PC-9 (cell line): ENCODE measurements around the gene UNG. TPM values are rescaled to one million over a fixed set of nuclear protein-coding genes. Genes with fewer than 3 reads are reported as not detected.

Experiments
- BruUV-seq: library from RNA; stranded (reverse); fragments of 400-500 nt; replicated peaks from 2 replicates; lab custom pipeline; 2021; lab: Mats Ljungman, UMichigan
- CTCF ChIA-PET: fragments of 300-600 bp; sonication (Branson Sonifier 250); formaldehyde crosslinking; loops from one replicate; lab custom pipeline; 2022; ENCODE audit warnings: antibody characterized with exemption; lab: Charles Lee
- POLR2A ChIA-PET: fragments of 300-600 bp; sonication (Branson Sonifier 250); formaldehyde crosslinking; loops from one replicate; lab custom pipeline; 2022; ENCODE audit warnings: antibody characterized with exemption; ENCODE audit not compliant: unreplicated experiment; lab: Charles Lee
- DNase-seq, 2 experiments: peaks; one replicate each; pipeline versions ENCODE4 v3.0.0 to v3.0.0-alpha.2; 2015 to 2022; ENCODE audit warnings: mixed read lengths in 1 of 2
- H2AFZ ChIP-seq: fragments of 200-600 bp; sonication (generic); 2 replicates; pipeline ENCODE4 v1.8.1; 2017; ENCODE audit warnings: antibody characterized with exemption
- H3F3A ChIP-seq: fragments of 200-600 bp; sonication (generic); 2 replicates; pipeline ENCODE4 v1.8.1; 2017; ENCODE audit warnings: antibody characterized with exemption, mild to moderate bottlenecking, low read depth; ENCODE audit not compliant: insufficient read depth
- H3K27ac ChIP-seq: fragments of 200-600 bp; sonication (generic); 2 replicates; pipeline ENCODE4 v1.6.1; 2016; ENCODE audit warnings: mixed run types
- H3K27me3 ChIP-seq: fragments of 200-600 bp; sonication (generic); 2 replicates; pipeline ENCODE4 v1.6.1; 2016; ENCODE audit warnings: low read depth, mixed run types; ENCODE audit not compliant: insufficient read depth
- H3K36me3 ChIP-seq: fragments of 200-600 bp; sonication (generic); 2 replicates; pipeline ENCODE4 v1.6.1; 2016; ENCODE audit warnings: low read depth, mixed run types
- H3K4me1 ChIP-seq: fragments of 200-600 bp; sonication (generic); replicated peaks from 2 replicates; pipeline ENCODE4 v1.6.1; 2016; ENCODE audit warnings: mixed run types; ENCODE audit not compliant: insufficient read depth
- H3K4me2 ChIP-seq: fragments of 200-600 bp; sonication (generic); 2 replicates; pipeline ENCODE4 v1.6.1; 2017; ENCODE audit warnings: mixed run types
- H3K4me3 ChIP-seq: fragments of 200-600 bp; sonication (generic); 2 replicates; pipeline ENCODE4 v1.6.1; 2016; ENCODE audit warnings: mixed run types
- H3K79me2 ChIP-seq: fragments of 200-600 bp; sonication (generic); 2 replicates; pipeline ENCODE4 v1.6.1; 2017; ENCODE audit warnings: low read depth, mixed run types
- H3K9me2 ChIP-seq: fragments of 200-600 bp; sonication (generic); 2 replicates; pipeline ENCODE4 v1.8.1; 2017; ENCODE audit warnings: mild to moderate bottlenecking; ENCODE audit not compliant: insufficient read depth
- H3K9me3 ChIP-seq: fragments of 200-600 bp; sonication (generic); 2 replicates; pipeline ENCODE4 v1.8.1; 2016; ENCODE audit warnings: low read depth; ENCODE audit not compliant: insufficient read depth
- H4K20me1 ChIP-seq: fragments of 200-600 bp; sonication (generic); 2 replicates; pipeline ENCODE4 v1.8.1; 2017; ENCODE audit not compliant: insufficient read depth
- EZH2 ChIP-seq: fragments of 200-600 bp; sonication (generic); IDR thresholded peaks from 2 replicates; pipeline ENCODE4 v1.8.0; 2017; ENCODE audit warnings: antibody characterized with exemption, low read depth
- intact Hi-C: fragments of 100-400 bp; cut with micrococcal nuclease; formaldehyde crosslinking; loops from one replicate; pipeline ENCODE4 v1.10.0; 2022; ENCODE audit not compliant: unreplicated experiment
- total RNA-seq: library from RNA; stranded (reverse); gene quantifications from 2 replicates; pipeline ENCODE4 v1.2.3, GENCODE V29; 2021
- TF ChIP-seq, protein P1 (sequence below): fragments of 200-600 bp; sonication (generic); conservative IDR thresholded peaks from 2 replicates; pipeline ENCODE4 v1.6.1; 2017; ENCODE audit warnings: mixed run types, antibody characterized with exemption, mild to moderate bottlenecking, moderate library complexity

UNG gene
- total RNA-seq, 1 experiment from 2014 or later = 54.9 TPM

DNA sequence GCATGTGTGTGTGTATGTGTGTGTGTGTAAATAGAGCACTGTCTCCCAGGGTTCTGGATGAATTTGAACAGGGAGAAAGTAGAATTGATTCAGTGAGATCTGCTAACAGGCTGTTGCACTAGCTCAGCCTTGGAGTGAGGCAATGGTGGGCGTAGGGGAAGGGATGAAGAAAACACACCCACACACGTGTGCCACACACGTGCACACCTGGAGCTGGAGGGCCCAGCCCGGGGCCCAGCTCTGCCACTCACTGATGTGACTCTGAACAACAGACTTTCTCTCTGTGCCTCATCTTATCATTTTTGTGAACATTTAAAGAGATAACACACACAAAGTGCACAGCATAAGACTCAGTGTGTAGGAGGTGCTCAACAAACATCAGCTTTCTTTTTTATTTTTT is 23.2 kb downstream of the UNG start:
- ChIA-PET POLR2A (no interaction called here), CTCF (interaction anchor here (0.6 kb wide), 1 partner anchor 9 kb away, joined by 3 read pairs; no protein-coding TSS in a partner anchor)
- Histone ChIP-seq H4K20me1 (no peaks in the 10 kb centered on the region), H2AFZ (no peak overlapping the region), H3F3A (no peaks in the 10 kb centered on the region), H3K36me3 (no peaks in the 10 kb centered on the region), H3K27ac (no peak overlapping the region), H3K4me3 (no peak overlapping the region), H3K79me2 (no peaks in the 10 kb centered on the region), H3K4me2 (no peak overlapping the region), H3K9me3 (no peaks in the 10 kb centered on the region), H3K27me3 (no peaks in the 10 kb centered on the region), H3K4me1 (no peaks in the 10 kb centered on the region), H3K9me2 (no peaks in the 10 kb centered on the region)
- no TSS peak for BruUV-seq
- no peak for DNase-seq
- intact Hi-C loops = no loop called here
- TF ChIP-seq, protein P1, sequence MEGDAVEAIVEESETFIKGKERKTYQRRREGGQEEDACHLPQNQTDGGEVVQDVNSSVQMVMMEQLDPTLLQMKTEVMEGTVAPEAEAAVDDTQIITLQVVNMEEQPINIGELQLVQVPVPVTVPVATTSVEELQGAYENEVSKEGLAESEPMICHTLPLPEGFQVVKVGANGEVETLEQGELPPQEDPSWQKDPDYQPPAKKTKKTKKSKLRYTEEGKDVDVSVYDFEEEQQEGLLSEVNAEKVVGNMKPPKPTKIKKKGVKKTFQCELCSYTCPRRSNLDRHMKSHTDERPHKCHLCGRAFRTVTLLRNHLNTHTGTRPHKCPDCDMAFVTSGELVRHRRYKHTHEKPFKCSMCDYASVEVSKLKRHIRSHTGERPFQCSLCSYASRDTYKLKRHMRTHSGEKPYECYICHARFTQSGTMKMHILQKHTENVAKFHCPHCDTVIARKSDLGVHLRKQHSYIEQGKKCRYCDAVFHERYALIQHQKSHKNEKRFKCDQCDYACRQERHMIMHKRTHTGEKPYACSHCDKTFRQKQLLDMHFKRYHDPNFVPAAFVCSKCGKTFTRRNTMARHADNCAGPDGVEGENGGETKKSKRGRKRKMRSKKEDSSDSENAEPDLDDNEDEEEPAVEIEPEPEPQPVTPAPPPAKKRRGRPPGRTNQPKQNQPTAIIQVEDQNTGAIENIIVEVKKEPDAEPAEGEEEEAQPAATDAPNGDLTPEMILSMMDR = no peak
- TF ChIP-seq EZH2 = no peak

DNA sequence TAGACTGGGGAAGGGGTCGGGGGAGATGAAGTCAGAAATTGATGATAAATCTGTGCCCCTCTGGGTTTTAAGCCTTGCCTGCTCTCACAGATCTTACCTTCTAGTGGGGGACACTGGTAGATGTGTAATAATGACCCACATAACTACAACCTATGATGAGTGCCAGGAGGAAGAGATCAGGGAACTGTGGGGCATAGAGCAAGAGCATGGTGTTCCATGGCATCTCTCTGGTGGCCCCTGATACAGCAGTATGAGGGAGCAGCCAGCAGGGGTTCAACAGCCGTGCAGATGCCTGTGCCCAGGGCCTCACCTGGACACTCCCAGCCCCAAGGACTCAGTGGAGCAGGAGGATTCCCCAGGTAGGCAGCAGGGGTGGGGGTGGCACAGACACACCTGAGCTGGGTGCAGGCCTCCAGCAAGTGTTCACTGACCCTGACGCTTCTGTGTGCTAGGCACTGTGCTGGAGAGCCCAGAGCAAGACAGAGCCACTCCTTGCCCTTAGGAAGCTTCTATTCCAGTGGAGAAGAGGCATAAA is 24.0 kb downstream of the UNG start:
- no peaks in the 10 kb centered on the region for H3K27me3 ChIP-seq
- DNase-seq = no peak
- no peak overlapping the region for H3K4me2 ChIP-seq
- no peaks in the 10 kb centered on the region for H3F3A ChIP-seq
- no peaks in the 10 kb centered on the region for H3K9me3 ChIP-seq
- no peaks in the 10 kb centered on the region for H3K79me2 ChIP-seq
- no TSS peak for BruUV-seq
- ChIA-PET POLR2A (no interaction called here), CTCF (no interaction called here)
- no peaks in the 10 kb centered on the region for H4K20me1 ChIP-seq
- H3K9me2 ChIP-seq = no peaks in the 10 kb centered on the region
- H3K4me1 ChIP-seq = no peaks in the 10 kb centered on the region
- H3K36me3 ChIP-seq = no peaks in the 10 kb centered on the region
- TF ChIP-seq, protein P1 = no peak
- TF ChIP-seq EZH2 = no peak
- no peak overlapping the region for H3K4me3 ChIP-seq
- intact Hi-C loops = no loop called here
- no peak overlapping the region for H3K27ac ChIP-seq
- H2AFZ ChIP-seq = no peak overlapping the region

DNA sequence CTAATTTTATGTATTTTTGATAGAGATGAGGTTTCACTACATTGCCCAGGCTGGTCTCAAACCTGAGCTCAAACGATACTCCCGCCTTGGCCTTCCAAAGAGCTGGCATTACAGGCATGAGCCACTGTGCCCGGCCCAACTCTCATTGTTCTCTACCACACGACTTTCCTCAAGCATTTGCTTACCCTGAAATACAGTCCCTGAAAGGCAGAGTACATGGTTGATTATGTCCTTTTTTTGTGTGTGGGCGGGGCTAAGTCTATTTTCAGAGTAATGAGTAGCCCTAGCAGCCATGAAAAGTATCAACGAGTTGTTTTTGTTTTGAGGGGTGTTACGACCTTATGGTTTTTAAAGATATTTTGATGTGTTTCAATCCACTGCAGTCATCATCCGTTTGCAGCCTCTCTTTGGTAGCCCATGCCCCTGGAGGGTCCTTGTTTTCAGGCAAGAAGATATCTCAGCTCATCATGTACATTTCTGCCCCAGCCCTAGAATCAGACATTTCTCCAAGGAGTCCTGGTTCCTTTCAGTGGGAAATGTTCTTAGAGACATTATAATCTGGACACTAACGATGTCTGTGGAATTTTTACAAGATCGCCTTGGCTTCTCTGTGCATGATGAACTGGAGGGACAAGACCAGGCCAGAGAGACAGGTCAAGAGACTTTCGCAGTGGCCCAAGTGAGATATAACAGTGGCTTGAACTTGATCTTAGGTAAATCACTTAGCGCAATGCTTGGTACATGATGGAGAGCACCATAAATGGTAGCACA is 27.7 kb downstream of the UNG start:
- DNase-seq = no peak
- POLR2A ChIA-PET = no interaction called here
- Histone ChIP-seq H3K79me2 (no peaks in the 10 kb centered on the region), H3K27me3 (no peaks in the 10 kb centered on the region), H3K4me3 (no peak overlapping the region), H3K9me3 (no peaks in the 10 kb centered on the region), H4K20me1 (no peaks in the 10 kb centered on the region), H3K9me2 (no peaks in the 10 kb centered on the region), H3K27ac (no peak overlapping the region), H3K36me3 (no peaks in the 10 kb centered on the region), H3F3A (no peaks in the 10 kb centered on the region), H3K4me2 (no peak overlapping the region), H3K4me1 (no peaks in the 10 kb centered on the region), H2AFZ (no peak overlapping the region)
- CTCF ChIA-PET = no interaction called here
- BruUV-seq = no TSS peak
- TF ChIP-seq, protein P1 = no peak
- TF ChIP-seq EZH2 = no peak
- intact Hi-C loops = no loop called here
